Body of pancreas (tissue), 4 donors: Measurements from ENCODE around the gene MMP25. TPM values are rescaled to one million over a fixed set of nuclear protein-coding genes. Genes with fewer than 3 reads are reported as not detected.

Experiments used
- ATAC-seq: fragments of 150-250 bp; one replicate; pipeline ENCODE4 v1.9.1; 2016
- DNase-seq, 4 donors: peaks; one replicate each; pipeline ENCODE4 v3.0.0-alpha.2; 2019
- H3K27ac ChIP-seq, 4 donors: fragments of 200-600 bp; sonication (generic); 1 replicate in 3 of 4; 2 replicates in 1 of 4; pipeline versions ENCODE4 v1.5.1 to v1.6.1; 2016 to 2019; ENCODE audit warnings: mild to moderate bottlenecking in 1 of 4, mixed read lengths in 1 of 4, moderate library complexity in 1 of 4
- H3K27me3 ChIP-seq, 2 donors: fragments of 200-600 bp; sonication (generic); one replicate each; pipeline ENCODE4 v1.6.0; 2016; ENCODE audit warnings: mild to moderate bottlenecking in 1 of 2
- H3K36me3 ChIP-seq, 2 donors: fragments of 200-600 bp; sonication (generic); replicated peaks in 1 of 2; 2 replicates each; pipeline ENCODE4 v1.5.1; 2016; ENCODE audit warnings: low read depth in 2 of 2; ENCODE audit not compliant: insufficient read depth in 1 of 2
- H3K4me1 ChIP-seq: fragments of 200-600 bp; sonication (generic); one replicate; pipeline ENCODE4 v1.6.0; 2016
- H3K4me3 ChIP-seq, 2 donors: fragments of 200-600 bp; sonication (generic); 1 replicate in 1 of 2; 2 replicates in 1 of 2; pipeline ENCODE4 v1.5.1; 2016 to 2019
- H3K9me3 ChIP-seq, 3 donors: fragments of 200-600 bp; sonication (generic); 1 replicate in 2 of 3; 2 replicates in 1 of 3; pipeline ENCODE4 v1.5.1; 2016
- CTCF ChIP-seq, 7 experiments: fragments of 450-650 bp in 4 of 7; fragments of 200-600 bp in 3 of 7; sonication (generic) in 3 of 7; IDR thresholded peaks; one replicate each; pipeline ENCODE4 v1.5.1; 2016 to 2019; ENCODE audit warnings: antibody characterized with exemption in 7 of 7
- POLR2A ChIP-seq, 3 donors: fragments of 450-650 bp; IDR thresholded peaks; one replicate each; pipeline ENCODE4 v1.6.1; 2016; ENCODE audit warnings: antibody characterized with exemption in 3 of 3, mild to moderate bottlenecking in 2 of 3
- WGBS, 2 donors: methylation state at CpG; one replicate each; pipeline ENCODE4 v1.1.5; 2017; 5-methylcytosine and 5-hydroxymethylcytosine counted together
- intact Hi-C: fragments of 100-400 bp; cut with DNase I; formaldehyde crosslinking; loops from one replicate; pipeline ENCODE4 v1.15.1; 2023
- total RNA-seq, 2 donors: library from RNA; depleted of rRNA; stranded (reverse); fragments of >200 nt; gene quantifications; one replicate each; pipeline ENCODE4 v1.1.0, GENCODE V29; 2016

The MMP25 gene
- total RNA-seq, 2 donors from 2014 or later = under 0.01 to 0.99 TPM

DNA sequence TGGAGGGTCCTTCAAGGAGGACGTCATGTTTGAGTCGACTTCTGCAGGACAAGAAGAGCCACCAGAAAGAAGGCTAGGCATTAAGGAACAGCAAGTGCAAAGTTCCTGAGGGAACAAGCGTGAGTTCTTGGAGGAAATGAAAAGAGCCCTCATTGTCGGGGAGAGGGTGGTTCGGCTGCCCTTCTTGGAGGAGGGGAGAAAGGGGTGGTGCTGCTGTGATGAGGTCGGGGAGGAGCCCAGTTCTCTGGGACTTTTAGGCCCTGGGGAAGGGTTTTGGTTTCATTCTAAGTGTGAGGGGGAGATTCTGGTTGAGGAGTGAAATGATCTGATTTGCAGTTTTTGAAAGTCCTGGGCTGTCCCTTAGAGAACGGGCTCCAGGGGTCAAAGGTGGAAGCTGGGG, 13.7 kb upstream of the MMP25 start:
- Histone ChIP-seq H3K9me3 (no peaks in the 10 kb centered on the region), H3K27me3 (no peaks in the 10 kb centered on the region), H3K36me3 (peaks cover 0 to 6% of the 10 kb centered on the region in 2 donors), H3K27ac (no peak overlapping the region), H3K4me3 (no peak overlapping the region), H3K4me1 (peaks cover 77% of the 10 kb centered on the region)
- intact Hi-C loops = no loop called here
- no peak for TF ChIP-seq CTCF (IDR thresholded peaks at IDR 0.05)
- no peak for TF ChIP-seq POLR2A (IDR thresholded peaks at IDR 0.05)
- WGBS, 2 donors = 64 to 76% methylated on average over 7 of the region's 7 CpGs
- DNase-seq (no peak), ATAC-seq (no peak)

GRCh38 chr16:3035289-3035971, 10.9 kb upstream of the MMP25 start:
- no peaks in the 10 kb centered on the region for H3K27me3 ChIP-seq
- peak; percentile 62 for ATAC-seq

DNA sequence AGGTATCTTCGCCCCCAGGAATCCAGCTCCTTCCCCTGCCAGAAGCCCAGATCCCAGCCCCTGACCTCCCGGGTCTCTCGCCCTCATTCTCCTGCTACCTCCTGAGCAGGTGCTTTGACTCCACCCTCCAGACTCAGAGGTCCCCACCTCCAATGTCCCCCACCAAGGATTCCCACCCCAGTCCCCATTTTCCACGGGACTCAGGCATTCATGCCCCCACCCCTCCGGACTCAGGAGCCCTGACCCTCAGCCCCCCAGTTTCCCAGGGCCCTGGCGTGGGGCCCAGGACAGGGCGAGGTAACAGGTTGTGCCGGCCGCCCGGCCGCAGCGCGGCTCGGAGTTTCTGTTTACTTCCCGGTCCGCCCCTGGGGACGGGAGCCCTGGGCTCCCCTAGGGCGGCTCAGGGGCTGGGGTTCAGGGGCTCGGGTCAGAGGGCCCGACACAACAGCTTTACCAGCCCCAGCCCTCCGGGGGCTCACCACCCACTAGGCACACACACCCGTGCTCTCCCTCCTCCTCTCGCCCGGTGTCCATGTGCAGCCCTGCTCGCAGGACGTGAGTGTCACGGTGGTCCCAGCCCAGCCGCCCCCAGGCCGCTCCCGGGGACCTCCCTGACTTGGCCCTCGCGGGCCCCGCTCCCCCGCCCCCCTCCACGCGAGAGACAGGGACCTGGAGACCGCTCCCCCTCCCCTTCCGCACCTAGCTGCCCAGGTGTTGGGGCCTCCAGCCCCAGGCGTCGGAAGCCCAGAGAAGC, 10.2 kb upstream of the MMP25 start:
- intact Hi-C loops = no loop called here
- H3K4me3 ChIP-seq = peak overlapping the region; percentile 52 to 92
- no peaks in the 10 kb centered on the region for H3K36me3 ChIP-seq
- H3K9me3 ChIP-seq = no peaks in the 10 kb centered on the region
- H3K27ac ChIP-seq = peak overlapping the region; percentile 95
- no peaks in the 10 kb centered on the region for H3K27me3 ChIP-seq
- peak; percentile 38 to 52 (median 51) for TF ChIP-seq POLR2A (IDR thresholded peaks at IDR 0.05)
- TF ChIP-seq CTCF (IDR thresholded peaks at IDR 0.05) = no peak
- WGBS, 2 donors = 0 to 1% methylated on average over 4 to 36 of the region's 40 CpGs
- ATAC-seq = peak; percentile 59
- H3K4me1 ChIP-seq = peaks cover 68% of the 10 kb centered on the region
- peak; percentile 68 to 85 (median 76) for DNase-seq

More at GRCh38 chr16:3035289-3035971, 10.9 kb upstream of the MMP25 start:
- TF ChIP-seq POLR2A (IDR thresholded peaks at IDR 0.05) = peak in 1 of 3 donors; percentile 42
- no peak for TF ChIP-seq CTCF (IDR thresholded peaks at IDR 0.05)
- H3K27ac ChIP-seq = peak overlapping the region; percentile 95
- 11 to 12% methylated on average over 5 to 19 of the region's 19 CpGs for WGBS, 2 donors
- H3K9me3 ChIP-seq = no peaks in the 10 kb centered on the region
- DNase-seq = peak; percentile 87 to 94 (median 91)
- peaks cover 72% of the 10 kb centered on the region for H3K4me1 ChIP-seq
- H3K4me3 ChIP-seq = peak overlapping the region; percentile 52 to 92
- H3K36me3 ChIP-seq = no peaks in the 10 kb centered on the region
- intact Hi-C loops = no loop called here

DNA sequence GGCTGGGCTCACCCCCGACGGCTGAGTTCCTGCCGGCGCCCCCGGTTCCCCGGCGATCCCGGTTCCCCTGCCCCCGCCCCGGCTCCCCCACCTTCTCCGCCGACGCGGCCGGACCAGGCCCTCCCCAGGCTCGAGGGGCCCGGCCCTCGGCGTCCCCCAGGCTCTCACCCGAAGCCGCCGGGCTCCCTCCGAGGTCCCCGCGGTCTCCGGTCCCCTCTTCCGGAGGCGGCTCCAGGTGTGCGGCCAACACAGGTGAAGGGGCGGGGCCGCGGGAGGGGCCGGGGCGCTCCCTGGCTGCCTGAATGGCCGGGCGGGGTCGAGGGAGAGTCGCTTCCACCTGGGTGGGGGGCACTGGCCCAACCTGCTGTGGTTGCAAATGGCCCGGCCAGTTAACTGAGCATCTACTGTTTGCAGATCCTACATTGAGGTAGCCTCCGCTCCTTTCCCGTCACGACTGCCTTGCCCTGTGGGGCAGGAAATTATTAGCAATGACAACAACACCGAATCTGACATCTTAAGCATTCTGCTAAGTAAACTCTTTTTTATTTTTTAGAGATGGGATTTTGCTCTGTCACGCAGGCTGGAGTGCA, 9.5 kb upstream of the MMP25 start, which contains the start of gene BICDL2:
Gene BICDL2, minus strand, starts transcription at position 219 of the 590 bp plus-strand sequence. CDS start 1,448 bp downstream, outside the sequence.
- Histone ChIP-seq H3K36me3 (no peaks in the 10 kb centered on the region), H3K4me3 (peak within 1 kb of the TSS; percentile 52 to 92), H3K27ac (peak within 1 kb of the TSS; percentile 95), H3K9me3 (no peaks in the 10 kb centered on the region), H3K27me3 (no peaks in the 10 kb centered on the region), H3K4me1 (peaks cover 61% of the 10 kb centered on the region)
- DNase-seq = peak; percentile 79 to 87 (median 82)
- intact Hi-C loops = no loop called here
- peak in 2 of 3 donors; percentile 18 to 57 for TF ChIP-seq POLR2A (IDR thresholded peaks at IDR 0.05)
- TF ChIP-seq CTCF (IDR thresholded peaks at IDR 0.05) = no peak
- ATAC-seq = peak; percentile 64
- WGBS, 2 donors = 5 to 19% methylated on average over 5 to 42 of the region's 44 CpGs
